NCI-H2196 (cell line): ENCODE measurements around the gene GBX2.
"Not testable (repeated sequence)": the region's sequence is repeated elsewhere in the genome, so short reads cannot be mapped to it uniquely, and the experiment has no call there.

Source experiments
- DNase-seq: peaks from one replicate; lab custom pipeline; 2025; ENCODE audit not compliant: unreplicated experiment; lab: John Stamatoyannopoulos, UW

Gene GBX2

DNA sequence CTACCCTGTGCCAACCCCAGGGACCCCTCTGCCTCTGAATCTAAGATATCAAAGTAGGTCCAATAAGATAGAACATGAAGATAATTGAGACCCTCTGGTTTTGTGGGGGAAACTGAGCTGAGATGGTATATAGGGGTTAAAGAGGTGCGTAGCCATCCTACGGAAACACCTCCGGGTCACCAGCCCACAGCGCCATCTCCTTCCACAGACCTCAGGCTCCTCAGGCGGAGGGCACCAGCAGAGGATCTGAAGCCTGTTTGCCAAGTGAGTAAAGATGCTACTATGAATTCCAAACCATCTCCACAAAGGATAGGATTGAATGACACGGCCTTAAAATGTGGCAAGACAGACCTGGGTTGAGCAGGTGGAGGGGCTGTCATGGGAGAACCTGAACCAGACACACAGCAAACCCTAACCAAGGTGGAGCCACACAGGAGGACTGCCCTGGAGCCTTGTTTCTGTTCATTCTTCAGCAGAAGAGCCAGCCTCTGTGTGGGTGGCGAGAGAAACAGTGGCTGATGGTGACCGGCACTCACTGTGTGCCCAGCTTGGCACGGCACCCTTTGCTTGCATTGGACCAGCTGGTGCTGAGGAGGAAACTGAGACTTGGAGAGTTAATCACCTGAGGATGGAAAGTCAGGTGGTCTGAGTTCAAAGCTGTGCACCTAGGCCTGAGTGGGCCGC is 10.2 kb downstream of the GBX2 start:
- no peak for DNase-seq

DNA sequence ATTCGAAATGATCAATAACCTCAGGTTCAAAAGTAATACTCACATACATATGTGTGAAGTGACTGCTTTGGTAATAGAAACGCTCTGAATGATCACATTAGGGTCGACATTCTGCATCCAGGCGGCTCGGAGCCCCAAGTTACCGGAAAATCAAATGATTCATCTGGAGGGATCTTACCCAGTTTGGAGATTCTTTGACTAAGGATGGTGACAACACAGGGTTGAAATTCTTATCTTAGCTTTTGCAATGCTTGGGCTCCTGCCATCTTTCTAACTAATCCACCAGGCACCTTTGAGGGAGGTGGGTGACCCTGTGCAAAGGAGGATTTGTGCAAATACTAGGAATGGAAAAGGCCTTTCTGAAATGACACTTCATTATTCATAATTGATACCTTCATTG is 10.8 kb downstream of the GBX2 start:
- DNase-seq, result no peak

DNA sequence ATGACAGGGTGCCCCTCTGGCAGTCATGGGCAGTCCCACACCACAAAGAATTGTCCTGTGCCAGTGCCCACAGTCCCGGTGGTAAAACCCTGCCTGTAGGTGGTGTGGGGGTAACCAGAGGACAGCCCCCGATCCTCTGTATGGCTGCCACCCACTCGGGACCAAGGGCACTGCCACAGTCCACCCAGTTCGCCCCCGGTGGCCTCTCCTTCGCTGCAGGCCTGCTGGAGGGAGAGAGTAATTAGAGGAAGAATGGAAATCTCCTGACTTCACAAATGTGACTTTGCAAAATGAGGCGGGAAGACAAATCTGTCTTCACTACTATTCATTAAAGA is 11.4 kb downstream of the GBX2 start:
- no peak for DNase-seq

DNA sequence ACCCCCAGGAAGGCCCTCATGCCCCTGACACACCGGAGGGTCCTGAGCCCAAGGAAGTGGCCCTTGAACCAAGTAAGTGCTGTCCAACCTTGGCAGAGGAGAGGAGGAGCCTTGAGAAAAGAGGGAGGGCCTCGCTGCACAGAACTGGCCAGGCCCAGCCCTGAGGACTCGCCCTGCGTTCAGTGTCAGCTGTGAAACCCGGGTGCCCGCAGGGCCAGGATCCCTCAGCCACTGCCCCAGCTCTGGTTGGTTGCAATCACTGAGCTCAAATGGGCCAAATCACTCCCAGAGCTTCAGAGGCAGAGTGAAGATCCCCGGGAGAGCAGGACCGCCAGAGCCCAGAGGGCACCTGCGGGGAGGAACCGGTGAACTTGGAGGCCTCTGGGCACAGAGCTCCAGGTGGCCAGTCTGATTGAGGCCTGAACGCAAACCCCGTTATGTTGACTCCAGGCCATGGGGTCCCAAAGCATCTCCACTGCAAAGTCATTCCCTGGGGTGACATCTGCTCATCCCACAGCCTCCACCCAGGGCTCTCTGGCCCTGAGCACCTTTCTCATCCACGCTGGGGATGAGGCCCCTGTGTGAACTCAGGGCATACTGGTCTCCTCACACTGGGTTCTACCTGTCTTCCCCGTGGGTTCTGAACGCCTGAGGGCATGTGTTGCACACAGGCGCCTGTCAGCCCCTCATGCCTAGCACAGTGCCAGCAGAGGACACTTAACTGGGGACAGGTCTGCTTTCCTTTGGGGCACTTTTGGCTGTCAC is 11.9 kb downstream of the GBX2 start:
- DNase-seq, result no peak

DNA sequence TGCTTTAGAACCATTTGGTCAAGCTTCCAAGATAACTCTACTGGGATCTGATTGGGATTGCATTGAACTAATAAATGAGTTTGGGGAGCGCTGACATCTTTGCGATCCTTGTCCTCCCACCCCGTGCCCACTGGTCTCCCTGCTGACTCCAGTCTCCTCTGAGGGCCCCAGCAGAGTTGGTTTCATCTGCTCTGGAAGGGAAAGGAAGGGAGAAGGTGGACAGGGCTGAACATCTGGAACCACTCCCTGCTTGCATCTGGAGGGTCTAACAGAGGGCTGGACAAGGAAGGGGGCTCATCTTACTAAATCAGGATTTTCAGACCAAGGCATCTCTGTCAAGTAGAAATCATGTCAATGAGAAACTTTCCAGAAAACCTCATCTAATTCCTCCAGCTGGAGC is 12.8 kb downstream of the GBX2 start:
- no peak for DNase-seq

DNA sequence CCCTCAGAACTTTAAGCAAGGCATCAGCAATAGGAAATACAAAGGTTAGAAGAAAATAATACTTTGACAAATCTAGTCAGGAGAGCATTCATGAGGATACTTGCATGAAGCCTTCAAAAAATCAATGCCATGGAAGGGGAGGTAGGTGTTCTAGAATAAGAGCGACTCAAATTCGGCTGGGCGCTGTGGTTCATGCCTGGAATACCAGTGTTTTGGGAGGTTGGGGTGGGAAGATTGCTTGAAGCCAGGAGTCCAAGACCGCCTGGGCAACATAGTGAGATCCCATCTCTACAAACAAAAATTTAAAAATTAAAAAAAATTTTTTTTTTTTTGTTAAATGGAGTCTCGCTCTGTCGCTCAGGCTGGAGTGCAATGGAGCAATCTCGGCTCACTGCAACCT is 21.8 kb downstream of the GBX2 start:
- DNase-seq, result no peak

DNA sequence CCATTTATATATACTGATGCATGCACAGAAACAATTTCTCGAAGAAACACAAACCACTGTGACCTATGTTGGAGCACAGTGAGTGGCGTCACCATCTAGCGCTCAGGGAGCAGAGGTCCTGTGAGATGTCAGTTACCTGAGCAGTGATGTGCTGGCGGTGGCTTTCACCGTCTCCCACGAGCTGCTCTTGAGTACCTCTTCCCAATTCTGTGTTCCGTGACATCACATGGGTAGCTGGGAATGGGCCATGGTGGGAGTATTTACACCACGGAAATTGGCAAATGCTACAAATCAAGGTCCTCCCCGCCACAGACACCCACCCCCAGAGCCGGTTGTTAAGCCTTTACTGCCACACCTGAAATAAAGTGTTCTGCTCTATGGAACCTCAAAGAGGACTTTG is 24.4 kb downstream of the GBX2 start:
- DNase-seq, result no peak

DNA sequence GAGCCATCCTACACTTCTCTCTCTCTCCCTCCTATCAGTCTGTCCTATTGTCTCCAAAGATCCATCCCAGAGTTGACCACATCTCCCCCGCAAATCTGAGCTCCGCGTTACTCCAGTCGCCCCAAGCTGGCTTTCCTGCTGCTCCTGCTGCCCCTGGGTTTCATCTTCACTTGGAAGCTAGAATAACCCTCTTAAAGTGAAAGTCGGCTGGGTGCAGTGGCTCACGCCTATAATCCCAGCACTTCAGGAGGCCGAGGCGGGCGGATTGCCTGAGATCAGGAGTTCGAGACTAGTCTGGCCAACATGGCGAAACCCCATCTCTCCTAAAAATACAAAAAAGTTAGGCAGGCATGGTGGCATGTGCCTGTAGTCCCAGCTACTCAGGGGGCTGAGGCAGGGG is 26.6 kb downstream of the GBX2 start:
- not testable (repeated sequence) for DNase-seq

DNA sequence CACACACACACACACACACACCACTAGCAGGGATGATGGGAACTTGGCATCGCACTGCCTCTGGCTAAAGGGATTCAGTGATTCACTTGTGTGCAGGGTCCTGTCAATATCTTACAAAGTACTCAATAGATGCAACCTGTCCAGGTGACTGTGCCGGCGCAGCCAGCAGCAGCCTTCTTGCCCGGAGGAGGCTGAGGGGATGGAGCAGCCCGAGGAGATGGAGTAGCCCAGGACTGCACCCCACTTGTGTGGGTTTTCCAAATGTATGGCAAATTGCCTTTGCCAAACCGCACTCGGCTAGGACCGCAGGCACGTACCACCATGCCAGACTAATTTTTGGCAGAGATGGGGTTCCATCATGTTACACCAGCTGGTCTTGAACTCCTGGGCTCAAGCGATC is 31.1 kb downstream of the GBX2 start:
- DNase-seq, result no peak

DNA sequence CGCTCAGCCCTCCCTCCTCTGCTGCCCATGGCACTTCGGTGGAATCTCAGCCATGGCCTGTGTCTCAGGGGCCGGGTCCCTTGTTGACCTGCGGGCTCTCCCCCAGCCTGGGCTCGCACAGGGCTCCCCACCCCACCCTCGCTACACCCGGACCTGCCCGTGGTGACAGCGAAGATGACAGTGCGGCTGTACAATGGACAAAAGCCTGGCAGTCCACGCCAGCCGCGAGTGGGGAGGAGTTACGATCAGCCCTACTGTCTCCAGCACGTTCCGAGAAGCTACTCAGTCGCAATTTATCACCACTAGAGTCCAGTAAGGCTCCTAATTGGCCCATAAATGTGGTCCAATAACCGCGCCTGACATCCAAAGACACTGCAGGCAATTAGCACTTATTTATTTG is 31.6 kb downstream of the GBX2 start:
- DNase-seq, result no peak

DNA sequence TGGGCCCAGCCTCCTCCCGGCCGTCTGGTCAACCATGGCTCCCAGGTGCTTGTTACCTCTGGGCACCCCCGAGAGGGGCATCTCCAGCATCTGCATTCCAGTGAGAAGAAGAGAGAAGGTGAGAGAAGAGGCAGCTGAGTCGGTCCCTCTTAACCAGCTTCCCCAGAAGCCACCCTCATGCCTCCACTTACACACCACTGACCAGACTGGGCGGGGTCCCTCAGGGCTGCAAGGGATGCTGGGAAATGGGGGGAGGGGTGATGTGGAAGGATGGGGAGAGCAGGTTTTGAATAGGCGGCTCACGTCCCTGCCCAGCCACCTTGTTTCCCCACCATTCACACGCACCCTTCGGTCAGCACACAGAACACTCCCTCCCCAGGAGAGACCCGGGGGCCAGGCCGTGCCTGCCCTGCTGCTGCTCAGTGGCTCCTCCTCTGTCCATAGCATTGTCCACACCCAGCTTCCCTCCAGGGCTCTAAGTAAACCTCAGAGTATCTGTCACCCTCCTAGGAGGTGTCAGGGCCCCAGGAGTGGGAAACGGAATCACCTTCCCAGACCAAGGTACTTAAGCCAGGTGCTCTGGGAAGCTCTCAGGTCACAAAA is 34.7 kb downstream of the GBX2 start:
- no peak for DNase-seq

DNA sequence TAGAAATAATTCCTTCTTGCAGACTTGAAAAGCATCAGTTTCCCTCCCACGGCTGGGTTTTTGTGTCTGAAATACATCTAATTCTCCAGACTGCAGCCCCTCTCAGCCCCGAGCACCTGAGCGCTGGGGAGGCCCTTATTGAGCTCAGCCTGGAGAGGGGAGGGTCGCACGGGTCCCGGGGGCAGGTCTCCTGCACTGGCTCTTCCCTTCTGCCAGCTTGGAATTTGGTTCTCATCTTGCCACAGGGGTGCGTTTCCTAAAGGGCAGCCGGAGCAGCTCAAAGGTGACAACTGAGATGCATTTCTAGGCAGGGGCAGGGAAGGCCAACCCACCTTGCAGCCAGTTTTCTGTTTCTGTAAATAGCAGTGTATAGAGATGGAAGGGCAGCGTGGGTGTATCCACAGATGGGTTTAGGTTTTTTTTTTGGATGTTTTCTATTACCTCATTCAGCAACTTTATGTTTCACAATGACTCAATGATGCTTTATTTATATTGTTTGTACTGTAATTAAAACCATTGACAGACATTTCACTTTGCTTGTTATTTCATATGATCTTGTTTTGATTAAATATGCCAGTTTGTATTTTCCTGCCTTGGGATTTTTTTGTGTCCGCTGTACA is 37.0 kb downstream of the GBX2 start:
- DNase-seq, result no peak

DNA sequence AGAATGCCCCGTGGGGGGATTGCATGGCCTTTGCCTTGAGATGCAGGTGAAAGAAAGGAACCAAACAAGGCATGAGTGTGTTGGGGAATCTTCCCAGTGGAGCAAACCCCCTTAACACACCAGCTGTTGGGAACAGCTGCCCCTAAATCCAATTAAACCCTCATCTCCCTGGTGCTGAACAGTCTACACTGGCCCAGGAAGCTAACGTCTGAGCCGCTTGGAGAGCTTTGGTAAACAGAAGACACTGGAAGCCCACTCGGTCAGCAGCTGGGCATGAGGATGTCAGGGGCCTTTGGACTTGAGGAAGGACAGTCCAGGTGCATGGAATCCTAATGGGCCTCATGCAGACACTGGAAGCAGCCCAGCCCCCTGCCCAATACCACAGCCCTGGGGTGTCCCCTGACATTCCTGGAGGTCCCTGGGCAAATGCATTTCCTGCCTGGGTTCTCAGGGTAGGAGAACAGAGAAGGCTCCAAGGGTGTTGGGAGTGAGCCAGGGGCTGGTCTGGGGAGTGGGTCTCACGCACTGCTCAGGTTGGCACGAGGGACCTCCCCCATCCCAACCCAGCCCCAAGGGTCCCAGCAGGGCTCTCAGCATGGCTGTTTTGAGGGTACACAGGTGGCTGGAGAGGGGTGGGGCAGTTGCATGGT is 37.7 kb downstream of the GBX2 start:
- no peak for DNase-seq

DNA sequence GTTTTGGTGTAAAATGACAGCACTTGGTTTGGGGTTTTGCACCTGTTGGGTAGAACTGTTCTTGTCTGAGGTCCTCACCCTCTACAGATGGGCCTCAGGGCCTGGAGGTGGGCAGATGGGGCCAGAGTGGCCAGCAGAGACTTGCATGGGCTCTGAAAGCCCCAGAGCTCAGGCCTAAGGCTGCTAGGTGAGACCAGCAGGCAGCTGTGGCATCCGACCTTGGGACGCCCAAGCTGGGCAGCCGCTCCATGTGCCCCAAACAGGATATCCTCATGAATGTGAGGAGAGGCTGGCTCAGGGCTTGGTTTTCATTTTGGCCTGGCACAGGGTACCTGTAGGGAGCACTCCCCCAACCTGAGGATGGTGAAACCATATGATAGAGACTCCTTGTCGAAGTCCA is 38.3 kb downstream of the GBX2 start:
- no peak for DNase-seq

DNA sequence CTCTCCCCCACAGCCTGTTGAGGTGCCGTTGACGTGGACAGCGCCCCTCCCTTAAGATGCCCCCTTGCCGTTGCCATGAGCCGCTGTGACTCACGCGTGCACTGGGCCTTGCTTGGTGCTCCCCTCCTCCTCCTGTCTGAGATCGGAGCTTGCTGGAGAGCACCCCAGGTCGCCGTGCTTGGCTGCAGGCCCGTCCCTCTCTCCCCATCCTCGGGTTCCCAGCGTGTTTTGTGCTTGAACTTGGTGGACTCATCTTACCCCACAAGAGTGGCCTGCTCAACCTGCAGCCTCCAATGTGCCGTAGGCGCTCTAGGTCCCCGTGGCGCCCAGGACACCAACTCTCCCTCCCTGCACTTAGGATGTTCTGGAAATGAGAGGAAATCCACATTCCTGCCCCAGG is 39.9 kb downstream of the GBX2 start:
- no peak for DNase-seq

DNA sequence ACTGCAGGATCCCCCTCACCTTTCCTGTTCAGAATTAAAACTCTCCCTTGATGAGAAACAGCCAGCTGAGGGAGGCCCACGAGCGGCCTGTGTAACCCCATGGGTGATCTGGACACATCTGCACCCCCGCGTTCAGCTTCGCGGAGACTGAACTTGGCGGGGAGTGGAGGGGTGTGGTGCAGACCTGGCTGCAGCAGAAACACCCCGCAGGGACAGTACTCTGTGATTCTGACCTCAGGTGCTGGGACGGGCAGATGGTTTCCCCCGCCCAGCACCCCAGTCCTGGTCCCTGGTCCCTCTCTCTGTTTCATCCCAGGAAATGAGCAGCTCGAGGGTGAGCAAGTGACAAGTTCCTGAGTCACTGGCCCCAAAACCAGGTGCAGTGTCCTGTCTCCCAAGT is 41.2 kb downstream of the GBX2 start:
- DNase-seq, result no peak

DNA sequence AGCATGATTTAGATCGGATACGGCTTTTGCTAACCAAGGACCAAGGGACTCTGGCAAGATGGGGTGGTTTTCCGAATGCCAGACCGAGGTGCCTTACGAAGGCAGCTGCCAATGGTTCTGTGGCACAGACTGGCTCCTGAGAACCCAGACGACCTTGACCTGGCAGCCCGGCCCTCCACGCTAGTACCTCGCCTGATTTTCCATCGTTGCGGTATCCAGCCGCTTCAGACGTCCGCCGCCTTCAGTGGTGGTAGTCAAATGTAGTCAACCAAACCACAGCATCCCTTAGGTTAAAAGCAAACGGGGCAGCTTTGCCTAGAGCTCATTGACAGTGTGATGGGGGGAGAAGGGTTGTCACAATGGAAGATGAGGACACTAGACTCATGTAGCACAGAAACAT is 42.6 kb downstream of the GBX2 start:
- DNase-seq, result no peak

DNA sequence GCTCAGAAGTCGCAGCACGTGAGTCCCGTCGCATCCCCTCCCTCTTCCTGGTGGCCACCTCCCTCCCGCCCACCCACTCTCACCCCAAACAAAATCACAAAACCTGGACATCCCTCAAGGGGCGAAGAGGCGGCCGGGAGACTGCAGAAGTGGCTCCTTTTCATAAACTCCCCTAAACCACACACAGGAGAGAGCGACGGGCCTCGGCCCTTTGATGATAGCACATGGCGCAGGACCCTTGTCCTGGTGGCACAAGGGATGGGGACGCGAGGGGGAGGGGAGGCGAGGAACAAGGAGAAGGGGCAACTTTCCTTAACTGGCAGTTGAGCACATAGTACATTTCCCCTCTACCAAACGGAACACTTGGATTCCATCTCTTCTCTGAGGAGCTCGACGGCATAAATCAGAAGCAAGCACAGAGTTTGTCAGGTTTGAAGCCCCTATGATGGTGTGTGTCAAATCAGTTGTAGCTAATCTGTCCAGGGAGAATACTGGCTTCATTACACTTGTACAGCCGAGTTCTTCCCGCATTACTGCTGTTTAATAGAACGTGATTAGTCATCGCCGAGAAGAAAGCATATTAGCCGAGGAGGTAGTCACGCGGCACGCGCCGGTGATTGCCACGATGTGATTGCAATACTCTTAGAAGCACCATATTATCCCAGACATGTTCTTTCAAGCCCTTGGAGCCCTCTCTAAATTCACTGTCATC is 43.8 kb downstream of the GBX2 start:
- no peak for DNase-seq

DNA sequence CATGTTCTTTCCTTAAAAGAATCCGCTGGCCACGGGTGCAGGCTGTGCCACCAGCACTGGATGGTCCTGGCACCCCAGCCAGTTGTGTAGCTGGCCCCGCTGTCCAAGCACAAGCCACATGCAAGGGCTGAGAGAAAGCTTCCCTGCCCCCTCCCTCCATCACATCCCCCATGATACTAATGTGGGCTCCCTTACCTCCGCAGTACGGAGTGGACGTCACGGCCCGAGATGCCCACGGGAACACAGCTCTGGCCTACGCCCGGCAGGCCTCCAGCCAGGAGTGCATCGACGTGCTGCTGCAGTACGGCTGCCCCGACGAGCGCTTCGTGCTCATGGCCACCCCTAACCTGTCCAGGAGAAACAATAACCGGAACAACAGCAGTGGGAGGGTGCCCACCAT is 44.5 kb downstream of the GBX2 start:
- DNase-seq, result no peak

DNA sequence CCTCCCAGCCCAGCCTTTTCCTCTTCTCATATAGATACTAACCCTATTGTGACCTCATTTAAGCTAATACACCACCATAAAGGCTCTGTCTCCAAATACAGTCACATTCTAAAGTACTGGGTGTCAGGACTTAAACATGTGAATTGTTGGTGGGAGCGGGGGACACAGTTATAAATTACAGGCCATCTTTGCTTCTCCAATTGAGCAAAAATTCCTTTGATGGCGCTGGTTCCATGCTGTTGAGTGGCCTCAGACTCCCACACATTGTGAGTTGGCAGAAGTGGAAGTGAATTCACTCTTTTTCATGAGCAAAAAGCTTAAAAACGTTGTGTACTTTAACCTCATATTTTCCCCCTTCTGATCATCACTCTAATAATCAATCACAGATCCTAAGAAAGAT is 46.0 kb downstream of the GBX2 start:
- DNase-seq, result no peak

DNA sequence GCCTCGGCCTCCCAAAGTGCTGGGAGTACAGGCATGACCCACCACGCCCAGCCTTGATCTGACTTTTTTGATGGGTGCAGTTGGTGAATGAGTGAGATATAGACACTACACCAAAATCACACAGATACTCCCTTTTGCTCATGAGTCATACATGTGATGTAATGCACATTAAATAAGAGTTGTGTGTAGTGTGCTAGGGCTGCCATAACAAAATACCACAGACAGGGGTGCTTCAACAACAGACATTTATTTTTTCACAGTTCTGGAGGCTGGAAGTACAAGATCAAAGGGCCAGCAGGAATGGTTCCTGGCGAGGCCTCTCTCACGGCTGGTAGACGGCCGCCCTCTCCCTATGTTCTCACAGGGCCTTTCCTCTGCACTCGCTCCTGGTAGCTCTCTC is 46.6 kb downstream of the GBX2 start:
- DNase-seq, result no peak
